Tibial artery (tissue), 4 donors: ENCODE data around the gene FCN2.

Experiments
- DNase-seq, 2 donors: peaks; one replicate each; pipeline ENCODE4 v3.0.0-alpha.2; 2019
- H3K27ac ChIP-seq, 2 donors: fragments of 200-600 bp; sonication (generic) in 1 of 2; 1 replicate in 1 of 2; 2 replicates in 1 of 2; pipeline ENCODE4 v1.5.1; 2018 to 2019; ENCODE audit warnings: mild to moderate bottlenecking in 1 of 2
- H3K27me3 ChIP-seq, 2 donors: fragments of 200-600 bp; sonication (generic) in 1 of 2; one replicate each; pipeline versions ENCODE4 v1.5.1 to v1.6.0; 2016 to 2019
- H3K36me3 ChIP-seq, 3 donors: fragments of 200-600 bp; sonication (generic) in 2 of 3; one replicate each; pipeline ENCODE4 v1.5.1; 2016 to 2019; ENCODE audit warnings: mild to moderate bottlenecking in 2 of 3
- H3K4me1 ChIP-seq, 4 donors: fragments of 200-600 bp; sonication (generic) in 2 of 4; 1 replicate in 3 of 4; 2 replicates in 1 of 4; pipeline ENCODE4 v1.5.1; 2016 to 2019
- H3K4me3 ChIP-seq, 2 donors: fragments of 200-600 bp; sonication (generic) in 1 of 2; 1 replicate in 1 of 2; 2 replicates in 1 of 2; pipeline ENCODE4 v1.5.1; 2018 to 2019; ENCODE audit warnings: mild to moderate bottlenecking in 2 of 2
- H3K9me3 ChIP-seq, 3 donors: fragments of 200-600 bp; sonication (generic) in 1 of 3; one replicate each; pipeline ENCODE4 v1.5.1; 2016 to 2019
- CTCF ChIP-seq, 2 experiments: fragments of 200-600 bp in 1 of 2; fragments of 450-650 bp in 1 of 2; IDR thresholded peaks; one replicate each; pipeline ENCODE4 v1.5.1; 2017 to 2019; ENCODE audit warnings: antibody characterized with exemption in 2 of 2, mild to moderate bottlenecking in 1 of 2, moderate library complexity in 1 of 2
- intact Hi-C: fragments of 100-400 bp; cut with DNase I; formaldehyde crosslinking; loops from one replicate; pipeline ENCODE4 v1.15.0; 2023; ENCODE audit warnings: low total_unique reads

The FCN2 gene

GRCh38 chr9:134932171-134932570, 51.6 kb downstream of the FCN2 start:
- H3K4me1 ChIP-seq = no peaks in the 10 kb centered on the region
- H3K9me3 ChIP-seq = no peaks in the 10 kb centered on the region
- no peak for DNase-seq
- H3K36me3 ChIP-seq = no peaks in the 10 kb centered on the region
- H3K27me3 ChIP-seq = peaks cover 0 to 66% of the 10 kb centered on the region in 2 donors
- no peak overlapping the region for H3K27ac ChIP-seq
- intact Hi-C loops = no loop called here
- H3K4me3 ChIP-seq = no peak overlapping the region
- no peak for TF ChIP-seq CTCF (IDR thresholded peaks at IDR 0.05)

- Histone ChIP-seq H3K4me3 (no peak overlapping the region), H3K4me1 (no peaks in the 10 kb centered on the region), H3K9me3 (no peaks in the 10 kb centered on the region), H3K27me3 (peaks cover 0 to 71% of the 10 kb centered on the region in 2 donors), H3K36me3 (no peaks in the 10 kb centered on the region), H3K27ac (no peak overlapping the region)
- TF ChIP-seq CTCF (IDR thresholded peaks at IDR 0.05) = no peak
- no peak for DNase-seq
- intact Hi-C loops = no loop called here
Observed at GRCh38 chr9:134932606-134933005, 52.0 kb downstream of the FCN2 start.

- no peak overlapping the region for H3K27ac ChIP-seq
- H3K4me3 ChIP-seq = no peak overlapping the region
- TF ChIP-seq CTCF (IDR thresholded peaks at IDR 0.05) = no peak
- H3K27me3 ChIP-seq = peaks cover 0 to 76% of the 10 kb centered on the region in 2 donors
- no peaks in the 10 kb centered on the region for H3K4me1 ChIP-seq
- intact Hi-C loops = no loop called here
- no peak for DNase-seq
- H3K36me3 ChIP-seq = no peaks in the 10 kb centered on the region
- no peaks in the 10 kb centered on the region for H3K9me3 ChIP-seq
Observed at GRCh38 chr9:134933076-134933659, 52.6 kb downstream of the FCN2 start.

- TF ChIP-seq CTCF (IDR thresholded peaks at IDR 0.05) = no peak
- DNase-seq = no peak
- Histone ChIP-seq H3K4me3 (no peak overlapping the region), H3K27ac (no peak overlapping the region), H3K27me3 (peaks cover 0 to 84% of the 10 kb centered on the region in 2 donors), H3K36me3 (no peaks in the 10 kb centered on the region), H3K9me3 (no peaks in the 10 kb centered on the region), H3K4me1 (no peaks in the 10 kb centered on the region)
- intact Hi-C loops = no loop called here
Observed at GRCh38 chr9:134935056-134935640, 54.5 kb downstream of the FCN2 start.

GRCh38 chr9:134935701-134936345, 55.2 kb downstream of the FCN2 start:
- intact Hi-C loops = no loop called here
- Histone ChIP-seq H3K36me3 (no peaks in the 10 kb centered on the region), H3K4me3 (no peak overlapping the region), H3K9me3 (no peaks in the 10 kb centered on the region), H3K27me3 (peaks cover 0 to 86% of the 10 kb centered on the region in 2 donors), H3K4me1 (no peaks in the 10 kb centered on the region), H3K27ac (no peak overlapping the region)
- no peak for DNase-seq
- TF ChIP-seq CTCF (IDR thresholded peaks at IDR 0.05) = no peak
